ENCODE results near the gene ADAMTS9. TPM values are rescaled to one million over a fixed set of nuclear protein-coding genes. Genes with fewer than 3 reads are reported as not detected.

The ADAMTS9 gene
- total RNA-seq, 6 experiments from 2014 or later: 1.1 to 9.9 (median 3.5) TPM

DNA sequence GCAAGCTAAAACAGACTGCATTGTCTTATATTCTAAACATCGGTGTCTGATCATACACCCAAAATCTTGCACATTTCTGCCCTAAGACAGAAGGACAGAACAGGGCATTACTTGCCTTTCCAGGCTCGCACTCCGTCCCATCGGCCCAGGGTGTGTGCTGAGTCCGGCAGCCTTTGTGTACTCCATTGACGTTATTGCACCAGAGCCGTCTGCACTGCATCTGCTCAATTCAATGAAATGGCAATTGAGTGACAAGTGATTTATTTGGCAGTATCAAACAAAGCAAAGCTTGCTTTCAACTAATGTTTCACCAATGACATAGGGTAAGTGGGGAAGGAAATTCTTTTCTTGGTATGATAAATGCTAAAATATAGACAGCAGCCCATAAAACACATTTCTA, 40.0 kb downstream of the ADAMTS9 start:
- intact Hi-C loops (cut with DNase I): no loop called here
- 83% methylated on average over 5 of the region's 7 CpGs for WGBS (ENCODE audit: insufficient coverage, low coverage, low lambda C conversion rate, missing lambda C conversion rate)
- TF ChIP-seq, protein P1, sequence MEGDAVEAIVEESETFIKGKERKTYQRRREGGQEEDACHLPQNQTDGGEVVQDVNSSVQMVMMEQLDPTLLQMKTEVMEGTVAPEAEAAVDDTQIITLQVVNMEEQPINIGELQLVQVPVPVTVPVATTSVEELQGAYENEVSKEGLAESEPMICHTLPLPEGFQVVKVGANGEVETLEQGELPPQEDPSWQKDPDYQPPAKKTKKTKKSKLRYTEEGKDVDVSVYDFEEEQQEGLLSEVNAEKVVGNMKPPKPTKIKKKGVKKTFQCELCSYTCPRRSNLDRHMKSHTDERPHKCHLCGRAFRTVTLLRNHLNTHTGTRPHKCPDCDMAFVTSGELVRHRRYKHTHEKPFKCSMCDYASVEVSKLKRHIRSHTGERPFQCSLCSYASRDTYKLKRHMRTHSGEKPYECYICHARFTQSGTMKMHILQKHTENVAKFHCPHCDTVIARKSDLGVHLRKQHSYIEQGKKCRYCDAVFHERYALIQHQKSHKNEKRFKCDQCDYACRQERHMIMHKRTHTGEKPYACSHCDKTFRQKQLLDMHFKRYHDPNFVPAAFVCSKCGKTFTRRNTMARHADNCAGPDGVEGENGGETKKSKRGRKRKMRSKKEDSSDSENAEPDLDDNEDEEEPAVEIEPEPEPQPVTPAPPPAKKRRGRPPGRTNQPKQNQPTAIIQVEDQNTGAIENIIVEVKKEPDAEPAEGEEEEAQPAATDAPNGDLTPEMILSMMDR (IDR thresholded peaks at IDR 0.05): no peak
- TF ChIP-seq POLR2A (IDR thresholded peaks at IDR 0.05): no peak
- no peak for ATAC-seq
- DNase-seq: no peak
- Histone ChIP-seq H3K36me3 (no peaks in the 10 kb centered on the region), H3K27me3 (no peaks in the 10 kb centered on the region), H3K9me3 (no peaks in the 10 kb centered on the region), H3K27ac (no peak overlapping the region), H3K4me1 (no peaks in the 10 kb centered on the region), H3K4me3 (no peak overlapping the region)

DNA sequence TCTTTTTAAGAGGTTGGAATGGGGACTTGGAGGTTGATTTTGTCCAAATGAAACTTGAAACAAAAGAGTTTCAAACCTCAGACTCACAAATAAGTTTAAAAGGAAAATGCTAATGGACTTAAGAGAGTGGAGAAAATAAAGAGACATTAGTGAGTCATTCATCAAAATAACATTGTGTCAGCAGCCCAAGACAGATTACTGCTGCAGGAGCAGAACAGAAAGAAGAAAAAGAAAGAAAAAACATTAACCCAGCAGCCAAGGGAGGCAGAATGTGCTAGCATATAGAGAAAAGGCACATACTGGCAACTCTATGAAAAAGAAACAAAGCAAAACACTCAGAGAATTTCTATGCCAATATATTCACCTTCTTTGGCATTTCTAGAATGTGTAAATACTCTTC, 42.6 kb downstream of the ADAMTS9 start:
- Histone ChIP-seq H3K9me3 (no peaks in the 10 kb centered on the region), H3K4me3 (no peak overlapping the region), H3K27ac (no peak overlapping the region), H3K27me3 (no peaks in the 10 kb centered on the region), H3K4me1 (no peaks in the 10 kb centered on the region), H3K36me3 (no peaks in the 10 kb centered on the region)
- ATAC-seq: no peak
- intact Hi-C loops (cut with DNase I): no loop called here
- DNase-seq: no peak
- TF ChIP-seq POLR2A (IDR thresholded peaks at IDR 0.05): no peak
- TF ChIP-seq, protein P1 (IDR thresholded peaks at IDR 0.05): no peak

DNA sequence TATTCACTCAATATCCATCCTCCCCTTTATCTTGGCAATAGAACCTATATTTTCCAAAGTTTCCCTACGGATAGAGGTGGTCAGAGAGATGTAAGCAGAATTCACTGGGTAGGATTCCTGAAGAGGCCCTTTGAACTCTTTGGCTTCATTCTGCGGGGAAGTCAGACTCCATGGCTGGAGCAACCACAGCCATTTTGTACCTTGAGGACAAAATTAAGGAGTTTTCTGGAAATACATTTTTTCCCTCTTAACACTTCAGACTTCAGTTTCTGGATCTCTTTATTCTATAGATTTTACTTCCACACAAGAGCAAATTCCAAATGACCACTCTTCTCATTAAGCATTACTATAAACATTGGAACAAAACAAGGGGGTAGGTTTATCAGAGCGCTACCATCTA, 43.3 kb downstream of the ADAMTS9 start:
- Histone ChIP-seq H3K4me1 (no peaks in the 10 kb centered on the region), H3K36me3 (no peaks in the 10 kb centered on the region), H3K27me3 (no peaks in the 10 kb centered on the region), H3K9me3 (no peaks in the 10 kb centered on the region), H3K4me3 (no peak overlapping the region), H3K27ac (no peak overlapping the region)
- intact Hi-C loops (cut with DNase I): no loop called here
- ATAC-seq (no peak), DNase-seq (no peak)
- no peak for TF ChIP-seq POLR2A (IDR thresholded peaks at IDR 0.05)
- TF ChIP-seq, protein P1 (IDR thresholded peaks at IDR 0.05): no peak
- 94% methylated on average over 3 of the region's 3 CpGs for WGBS (ENCODE audit: insufficient coverage, low coverage, low lambda C conversion rate, missing lambda C conversion rate)

DNA sequence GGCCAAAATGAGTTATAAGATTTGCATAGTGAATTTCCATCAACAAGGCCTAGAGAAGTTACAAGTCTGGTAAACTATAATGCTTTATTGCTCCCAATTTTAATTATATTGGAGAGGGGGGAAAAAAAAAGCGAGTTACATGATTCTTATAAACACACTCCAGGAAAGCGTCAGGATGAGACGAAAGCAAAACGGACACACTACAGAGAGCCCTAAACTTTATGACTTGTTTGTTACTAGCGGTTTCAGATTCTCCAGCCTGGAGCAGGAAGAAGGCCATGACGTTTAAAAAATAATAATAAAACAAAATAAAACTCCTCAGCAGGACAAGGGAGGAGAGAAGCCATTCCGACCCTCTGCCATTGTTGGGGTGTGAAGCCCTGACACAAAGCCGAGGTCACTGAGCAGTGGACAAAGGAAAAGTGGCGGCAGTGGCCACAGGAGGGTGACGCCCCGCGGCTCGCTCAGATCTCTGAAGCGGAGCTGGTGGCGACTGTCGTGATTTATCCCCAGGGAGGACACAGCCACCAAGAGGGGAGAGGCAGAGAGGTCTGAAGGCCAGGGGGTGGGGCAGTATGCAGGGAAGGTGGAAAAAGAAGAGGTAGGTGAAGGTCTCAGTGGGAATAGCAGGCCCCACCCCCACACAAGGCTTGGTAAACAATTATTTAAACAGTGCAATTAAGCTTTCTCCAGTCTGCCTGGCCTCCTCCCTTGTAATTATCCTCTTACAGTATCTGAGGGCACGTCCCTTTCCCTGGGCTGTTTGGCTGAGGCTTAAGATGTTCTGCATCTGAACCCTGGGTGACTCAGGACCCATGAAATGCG, 45.3 kb downstream of the ADAMTS9 start:
- DNase-seq (no peak), ATAC-seq (no peak)
- TF ChIP-seq, protein P1 (IDR thresholded peaks at IDR 0.05): no peak
- no peak for TF ChIP-seq POLR2A (IDR thresholded peaks at IDR 0.05)
- intact Hi-C loops (cut with DNase I): no loop called here
- 77% methylated on average over 18 of the region's 18 CpGs for WGBS (ENCODE audit: insufficient coverage, low coverage, low lambda C conversion rate, missing lambda C conversion rate)
- Histone ChIP-seq H3K36me3 (no peaks in the 10 kb centered on the region), H3K9me3 (no peaks in the 10 kb centered on the region), H3K27ac (no peak overlapping the region), H3K27me3 (no peaks in the 10 kb centered on the region), H3K4me1 (no peaks in the 10 kb centered on the region), H3K4me3 (no peak overlapping the region)
